KBM-7 (cell line): Measurements from ENCODE around the gene IL17REL.

Experiments used
- DNase-seq: peaks from one replicate; pipeline ENCODE4 v3.0.0-alpha.2; 2015
- in situ Hi-C: fragments of 300-500 bp; cut with MboI; formaldehyde crosslinking; loops from 2 replicates; pipeline ENCODE4 v1.14.3; 2020; ENCODE audit warnings: low sequenced_read_pairs, low pct_unique_long_range_greater_than_20kb, mixed read lengths

The IL17REL gene

DNA sequence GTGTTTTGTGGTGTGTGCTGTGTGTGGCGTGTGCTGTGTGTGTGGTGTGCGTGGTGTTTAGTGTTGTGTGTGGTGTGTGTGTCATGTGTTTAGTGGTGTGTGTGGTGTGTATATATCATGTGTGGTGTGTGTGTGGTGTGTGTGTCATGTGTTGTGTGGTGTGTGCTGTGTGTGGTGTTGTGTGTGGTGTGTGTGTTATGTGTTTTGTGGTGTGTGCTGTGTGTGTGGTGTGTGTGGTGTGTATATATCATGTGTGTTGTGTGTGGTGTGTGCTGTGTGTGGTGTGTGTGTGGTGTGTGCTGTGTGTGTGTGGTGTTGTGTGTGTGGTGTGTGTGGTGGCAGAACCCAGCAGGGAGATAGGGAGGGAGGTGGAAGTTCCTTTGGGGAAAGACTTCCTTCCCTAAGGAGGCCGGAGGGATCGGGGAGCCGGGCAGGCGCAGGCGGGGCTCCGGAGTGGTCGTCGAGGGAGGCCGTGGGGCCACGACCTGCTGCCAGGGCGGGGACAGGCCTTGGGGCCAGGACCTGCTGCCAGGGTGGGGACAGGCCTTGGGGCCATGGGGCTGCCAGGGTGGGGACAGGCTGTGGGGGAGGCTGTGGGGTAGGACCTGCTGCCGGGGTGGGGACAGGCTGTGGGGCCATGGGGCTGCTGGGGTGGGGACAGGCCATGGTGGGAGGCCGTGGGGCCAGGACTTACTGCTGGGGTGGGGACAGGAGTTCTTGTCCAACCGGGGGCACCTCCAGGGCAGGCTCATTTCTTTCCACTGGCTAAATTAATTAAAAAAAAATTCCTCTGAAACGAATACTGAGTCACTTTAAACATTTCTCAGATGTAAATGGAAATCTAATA is 36.8 kb downstream of the IL17REL start:
- in situ Hi-C loops, result no loop called here
- no peak for DNase-seq

DNA sequence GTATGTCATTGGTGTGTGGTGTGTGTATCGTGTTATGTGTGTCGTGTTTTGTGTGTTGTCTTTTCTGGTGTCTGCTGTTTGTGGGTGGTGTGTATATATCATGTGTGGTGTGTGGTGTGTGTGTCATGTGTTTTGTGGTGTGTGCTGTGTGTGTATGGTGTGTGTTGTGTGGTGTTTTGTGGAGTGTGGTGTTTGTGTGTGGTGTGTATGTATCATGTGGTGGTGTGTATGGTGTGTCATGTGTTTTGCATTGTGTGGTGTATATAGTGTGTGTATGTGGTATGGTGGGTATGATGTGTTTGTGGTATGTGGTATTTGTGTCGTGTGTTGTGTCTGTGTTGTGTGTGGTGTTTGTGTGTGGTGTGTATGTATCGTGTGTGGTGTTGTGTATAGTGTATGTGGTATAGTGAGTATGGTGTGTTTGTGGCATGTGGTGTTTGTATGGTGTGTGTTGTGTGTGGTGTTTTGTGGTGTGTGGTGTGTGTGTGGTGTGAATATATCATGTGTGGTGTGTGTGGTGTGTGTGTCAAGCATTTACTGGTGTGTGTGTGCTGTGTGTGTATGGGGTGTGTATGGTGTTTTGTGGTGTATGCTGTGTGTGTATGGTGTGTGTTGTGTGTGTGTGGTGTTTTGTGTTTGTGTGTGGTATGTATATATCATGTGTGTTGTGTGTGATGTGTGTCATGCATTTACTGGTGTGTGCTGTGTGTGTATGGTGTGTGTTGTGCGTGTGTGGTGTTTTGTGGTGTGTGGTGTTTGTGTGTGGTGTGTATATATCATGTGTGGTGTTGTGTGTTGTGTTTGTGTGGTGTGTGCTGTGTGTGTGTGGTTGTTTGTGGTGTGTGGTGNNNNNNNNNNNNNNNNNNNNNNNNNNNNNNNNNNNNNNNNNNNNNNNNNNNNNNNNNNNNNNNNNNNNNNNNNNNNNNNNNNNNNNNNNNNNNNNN is 39.3 kb downstream of the IL17REL start:
- in situ Hi-C loops, result no loop called here
- no peak for DNase-seq

DNA sequence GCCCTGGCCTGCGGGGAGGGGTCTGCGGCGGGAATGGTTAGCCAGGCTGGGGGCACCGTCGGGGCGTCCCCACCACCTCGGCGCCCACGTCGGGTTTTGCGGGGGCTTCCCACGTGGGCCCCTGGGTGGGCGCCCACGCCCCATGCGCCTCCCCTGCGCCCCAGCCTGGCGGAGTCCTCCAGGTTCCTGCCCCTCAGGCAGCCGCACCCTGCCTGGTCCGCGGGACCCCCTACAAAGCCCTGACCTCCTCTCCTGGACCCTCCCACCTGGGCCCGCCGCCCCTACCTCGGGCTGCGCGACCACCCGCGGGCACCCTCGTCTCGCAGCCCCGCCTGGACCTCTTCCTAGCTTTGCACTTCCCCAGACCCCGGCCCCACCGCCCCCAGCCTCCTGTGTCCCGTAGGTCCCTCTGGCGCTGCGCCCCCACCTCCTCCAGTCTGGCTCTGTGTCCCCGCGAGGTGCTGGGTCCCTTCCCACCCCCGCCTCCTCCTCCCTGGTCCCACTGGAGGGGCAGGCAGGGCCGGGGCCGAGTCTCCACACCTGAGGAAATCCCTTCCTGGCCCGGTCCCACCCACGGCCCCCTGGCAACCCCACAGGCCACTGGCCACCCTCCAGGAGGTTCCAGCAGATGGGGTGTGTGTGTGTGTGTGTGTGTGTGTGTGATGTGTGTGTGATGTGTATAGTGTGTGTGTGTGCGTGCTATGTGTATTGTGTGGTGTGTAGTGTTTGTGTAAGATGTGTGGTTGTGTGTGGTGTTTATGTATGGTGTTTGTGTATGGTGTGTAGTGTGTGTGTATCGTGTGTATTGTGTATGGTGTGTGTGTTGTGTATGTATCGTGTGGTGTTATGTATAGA is 40.2 kb downstream of the IL17REL start:
- in situ Hi-C loops, result no loop called here
- no peak for DNase-seq

GRCh38 chr22:49971232-49972162 is 41.1 kb downstream of the IL17REL start:
- in situ Hi-C loops, result no loop called here
- no peak for DNase-seq

- peak; percentile 98 for DNase-seq
- in situ Hi-C loops, result no loop called here
Observed at GRCh38 chr22:49970528-49971231, 41.9 kb downstream of the IL17REL start.

- in situ Hi-C loops, result no loop called here
- DNase-seq, result no peak
Observed at GRCh38 chr22:49969751-49970527, 42.6 kb downstream of the IL17REL start.

GRCh38 chr22:49968831-49969661 is 43.5 kb downstream of the IL17REL start:
- no peak for DNase-seq
- in situ Hi-C loops, result no loop called here

- in situ Hi-C loops, result no loop called here
Observed at GRCh38 chr22:49968313-49968830, 44.2 kb downstream of the IL17REL start.

GRCh38 chr22:49967706-49968208 is 44.8 kb downstream of the IL17REL start:
- DNase-seq, result no peak
- in situ Hi-C loops, result no loop called here

More at GRCh38 chr22:49968313-49968830, 44.2 kb downstream of the IL17REL start:
- no peak for DNase-seq

GRCh38 chr22:49966774-49967705 is 45.5 kb downstream of the IL17REL start:
- in situ Hi-C loops, result no loop called here
- peak; percentile 27 for DNase-seq

DNA sequence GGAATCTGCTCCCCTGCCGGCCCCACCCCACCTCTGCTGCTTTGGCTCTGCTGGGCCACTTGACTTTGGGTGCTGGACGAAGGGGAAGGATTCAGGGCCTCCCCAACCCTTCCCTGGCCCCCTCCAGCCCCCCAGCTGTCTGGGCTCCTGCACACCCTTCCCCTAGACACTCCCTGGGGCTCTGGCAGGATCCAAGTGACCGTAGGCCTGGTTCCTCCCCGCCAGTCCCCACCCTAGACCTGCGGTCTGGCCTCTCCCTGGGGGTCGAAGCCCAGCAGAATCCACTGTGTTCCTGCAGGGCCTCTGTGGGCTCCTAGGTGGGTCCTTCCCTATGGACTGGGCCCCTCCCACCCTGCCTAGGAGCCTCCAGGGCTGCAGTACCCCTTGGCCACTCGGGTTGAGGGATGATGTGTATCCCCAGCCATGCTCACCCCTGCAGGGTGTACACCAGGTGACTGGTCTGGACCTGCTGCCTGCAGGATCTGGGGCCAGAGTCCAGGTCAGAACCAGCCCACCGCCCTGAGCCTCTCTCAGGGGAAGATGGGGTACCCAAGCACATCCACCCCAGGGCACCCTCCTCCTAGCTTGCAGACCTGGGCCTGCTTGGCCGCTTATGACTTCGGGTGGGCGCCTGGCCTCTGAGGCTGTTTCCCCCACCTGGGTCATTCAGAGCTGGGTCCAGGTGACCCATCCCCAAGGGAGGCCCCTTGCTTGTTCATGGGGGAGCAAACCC is 46.4 kb downstream of the IL17REL start:
- no peak for DNase-seq
- in situ Hi-C loops, result no loop called here

GRCh38 chr22:49965091-49966040 is 47.2 kb downstream of the IL17REL start:
- in situ Hi-C loops, result no loop called here
- no peak for DNase-seq
